ENCODE data around the gene MRPL4. TPM values are rescaled to one million over a fixed set of nuclear protein-coding genes. Genes with fewer than 3 reads are reported as not detected.

MRPL4 gene
- total RNA-seq, 1 donor from 2014 or later = 55.0 TPM

DNA sequence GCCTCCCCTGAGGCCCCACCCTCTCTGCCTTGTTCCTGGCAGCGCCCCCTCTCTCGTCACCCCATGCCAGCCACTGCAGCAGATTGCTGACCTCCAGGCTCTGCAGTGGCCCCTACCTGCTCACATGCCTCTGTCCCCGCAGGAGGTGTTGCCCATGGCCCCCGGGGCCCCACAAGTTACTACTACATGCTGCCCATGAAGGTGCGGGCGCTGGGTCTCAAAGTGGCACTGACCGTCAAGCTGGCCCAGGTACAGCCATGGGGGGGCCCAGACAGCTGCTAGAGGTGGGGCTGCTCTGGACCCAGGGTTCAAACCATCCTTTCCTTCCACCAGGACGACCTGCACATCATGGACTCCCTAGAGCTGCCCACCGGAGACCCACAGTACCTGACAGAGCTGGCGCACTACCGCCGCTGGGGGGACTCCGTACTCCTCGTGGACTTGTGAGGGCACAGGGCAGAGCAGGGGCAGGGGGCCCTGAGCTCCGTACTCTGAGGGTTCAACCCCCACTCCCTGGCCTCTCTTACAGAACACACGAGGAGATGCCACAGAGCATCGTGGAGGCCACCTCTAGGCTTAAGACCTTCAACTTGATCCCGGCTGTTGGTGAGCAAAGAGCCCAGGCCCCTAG is 6.2 kb downstream of the MRPL4 start:
- Histone ChIP-seq H3K4me3 (no peak overlapping the region), H3K27me3 (no peaks in the 10 kb centered on the region), H3K4me1 (peaks cover 8% of the 10 kb centered on the region), H3K27ac (no peak overlapping the region), H3K36me3 (peaks cover 0 to 40% of the 10 kb centered on the region in 2 donors), H3K9me3 (no peaks in the 10 kb centered on the region)
- intact Hi-C loops (cut with DNase I) = no loop called here
- TF ChIP-seq POLR2AphosphoS5 (IDR thresholded peaks at IDR 0.05; ENCODE audit: insufficient read depth in 1 of 2, low read depth in 1 of 2) (no peak), POLR2A (IDR thresholded peaks at IDR 0.05) (no peak)
- TF ChIP-seq, protein P1, sequence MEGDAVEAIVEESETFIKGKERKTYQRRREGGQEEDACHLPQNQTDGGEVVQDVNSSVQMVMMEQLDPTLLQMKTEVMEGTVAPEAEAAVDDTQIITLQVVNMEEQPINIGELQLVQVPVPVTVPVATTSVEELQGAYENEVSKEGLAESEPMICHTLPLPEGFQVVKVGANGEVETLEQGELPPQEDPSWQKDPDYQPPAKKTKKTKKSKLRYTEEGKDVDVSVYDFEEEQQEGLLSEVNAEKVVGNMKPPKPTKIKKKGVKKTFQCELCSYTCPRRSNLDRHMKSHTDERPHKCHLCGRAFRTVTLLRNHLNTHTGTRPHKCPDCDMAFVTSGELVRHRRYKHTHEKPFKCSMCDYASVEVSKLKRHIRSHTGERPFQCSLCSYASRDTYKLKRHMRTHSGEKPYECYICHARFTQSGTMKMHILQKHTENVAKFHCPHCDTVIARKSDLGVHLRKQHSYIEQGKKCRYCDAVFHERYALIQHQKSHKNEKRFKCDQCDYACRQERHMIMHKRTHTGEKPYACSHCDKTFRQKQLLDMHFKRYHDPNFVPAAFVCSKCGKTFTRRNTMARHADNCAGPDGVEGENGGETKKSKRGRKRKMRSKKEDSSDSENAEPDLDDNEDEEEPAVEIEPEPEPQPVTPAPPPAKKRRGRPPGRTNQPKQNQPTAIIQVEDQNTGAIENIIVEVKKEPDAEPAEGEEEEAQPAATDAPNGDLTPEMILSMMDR (IDR thresholded peaks at IDR 0.05) = no peak
- no peak for DNase-seq (ENCODE audit: extremely low spot score in 2 of 2)

GRCh38 chr19:10259162-10259905 is 7.3 kb downstream of the MRPL4 start:
- Histone ChIP-seq H3K36me3 (peaks cover 0 to 35% of the 10 kb centered on the region in 2 donors), H3K27ac (no peak overlapping the region)
- TF ChIP-seq POLR2AphosphoS5 (IDR thresholded peaks at IDR 0.05; ENCODE audit: insufficient read depth in 1 of 2, low read depth in 1 of 2) = no peak
- no peak for TF ChIP-seq POLR2A (IDR thresholded peaks at IDR 0.05)
- TF ChIP-seq, protein P1 (IDR thresholded peaks at IDR 0.05) = peak; percentile 43 to 55 (median 53)

GRCh38 chr19:10260141-10260584 is 8.1 kb downstream of the MRPL4 start:
- H3K36me3 ChIP-seq = peaks cover 0 to 27% of the 10 kb centered on the region in 2 donors
- peaks cover 7% of the 10 kb centered on the region for H3K4me1 ChIP-seq
- TF ChIP-seq POLR2A (IDR thresholded peaks at IDR 0.05) (no peak), POLR2AphosphoS5 (IDR thresholded peaks at IDR 0.05; ENCODE audit: insufficient read depth in 1 of 2, low read depth in 1 of 2) (no peak)
- TF ChIP-seq, protein P1 (IDR thresholded peaks at IDR 0.05) = no peak
- H3K27ac ChIP-seq = no peak overlapping the region
- H3K4me3 ChIP-seq = no peak overlapping the region
- H3K9me3 ChIP-seq = no peaks in the 10 kb centered on the region
- no peaks in the 10 kb centered on the region for H3K27me3 ChIP-seq
- intact Hi-C loops (cut with DNase I) = no loop called here
- no peak for DNase-seq (ENCODE audit: extremely low spot score in 2 of 2)

More at GRCh38 chr19:10259162-10259905, 7.3 kb downstream of the MRPL4 start:
- H3K4me3 ChIP-seq = no peak overlapping the region
- DNase-seq (ENCODE audit: extremely low spot score in 2 of 2) = no peak
- no peaks in the 10 kb centered on the region for H3K27me3 ChIP-seq
- H3K9me3 ChIP-seq = no peaks in the 10 kb centered on the region
- H3K4me1 ChIP-seq = peaks cover 7% of the 10 kb centered on the region
- intact Hi-C loops (cut with DNase I) = no loop called here

GRCh38 chr19:10262771-10263170 is 10.8 kb downstream of the MRPL4 start:
- no peak overlapping the region for H3K27ac ChIP-seq
- H3K36me3 ChIP-seq = peaks cover 0 to 10% of the 10 kb centered on the region in 2 donors
- TF ChIP-seq POLR2AphosphoS5 (IDR thresholded peaks at IDR 0.05; ENCODE audit: insufficient read depth in 1 of 2, low read depth in 1 of 2) = no peak
- TF ChIP-seq, protein P1 (IDR thresholded peaks at IDR 0.05) = no peak
- TF ChIP-seq POLR2A (IDR thresholded peaks at IDR 0.05) = no peak
- H3K4me3 ChIP-seq = no peak overlapping the region
- DNase-seq (ENCODE audit: extremely low spot score in 2 of 2) = no peak
- H3K9me3 ChIP-seq = no peaks in the 10 kb centered on the region
- no peaks in the 10 kb centered on the region for H3K27me3 ChIP-seq
- intact Hi-C loops (cut with DNase I) = no loop called here
- peaks cover 7% of the 10 kb centered on the region for H3K4me1 ChIP-seq

DNA sequence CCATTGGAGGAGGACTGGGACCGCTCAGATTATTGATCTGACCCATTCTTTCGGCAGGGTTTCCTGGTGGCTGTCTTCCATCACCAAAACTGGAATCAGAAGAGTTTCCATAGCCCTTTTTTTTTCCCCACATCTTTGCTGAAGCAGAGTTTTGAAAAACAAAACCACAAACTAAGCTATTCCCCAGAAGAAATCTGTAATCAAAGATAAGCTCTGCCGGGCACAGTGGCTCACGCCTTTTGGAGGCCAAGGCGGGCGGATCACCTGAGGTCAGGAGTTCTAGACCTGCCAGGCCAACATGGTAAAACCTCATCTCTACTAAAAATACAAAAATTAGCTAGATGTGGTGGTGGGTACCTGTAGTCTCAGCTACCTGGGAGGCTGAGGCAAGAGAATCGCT is 14.7 kb downstream of the MRPL4 start:
- peaks cover 17% of the 10 kb centered on the region for H3K4me1 ChIP-seq
- H3K27ac ChIP-seq = no peak overlapping the region
- no peaks in the 10 kb centered on the region for H3K9me3 ChIP-seq
- H3K4me3 ChIP-seq = no peak overlapping the region
- H3K36me3 ChIP-seq = no peaks in the 10 kb centered on the region
- no peak for TF ChIP-seq POLR2A (IDR thresholded peaks at IDR 0.05)
- TF ChIP-seq, protein P1 (IDR thresholded peaks at IDR 0.05) = no peak
- no peak for TF ChIP-seq POLR2AphosphoS5 (IDR thresholded peaks at IDR 0.05; ENCODE audit: insufficient read depth in 1 of 2, low read depth in 1 of 2)
- H3K27me3 ChIP-seq = no peaks in the 10 kb centered on the region
- intact Hi-C loops (cut with DNase I) = no loop called here
- DNase-seq (ENCODE audit: extremely low spot score in 2 of 2) = no peak
